A549 (cell line): ENCODE data around the gene IFITM1. TPM values are rescaled to one million over a fixed set of nuclear protein-coding genes. Genes with fewer than 3 reads are reported as not detected.

Experiments
- ATAC-seq, 2 experiments: fragments of 200-7000 bp in 1 of 2; fragments of >200 bp in 1 of 2; cut with Nextera tagmentation in 1 of 2; cut with Tn5 transposase in 1 of 2; 3 replicates each; pipeline versions ENCODE4 v1.8.0 to v1.9.1; 2018 to 2020; ENCODE audit warnings: mild to moderate bottlenecking in 1 of 2, moderate library complexity in 1 of 2
- CTCF ChIA-PET: fragments of 300-600 bp; sonication (Branson Sonifier 250); formaldehyde crosslinking; extraction: SDS; loops from one replicate; lab custom pipeline; 2021; ENCODE audit warnings: antibody characterized with exemption, inconsistent platforms; lab: Yijun Ruan, JAX
- POLR2A ChIA-PET: fragments of 350-600 bp; formaldehyde crosslinking; extraction: SDS; loops from one replicate; lab custom pipeline; 2021; ENCODE audit warnings: antibody characterized with exemption, inconsistent platforms; lab: Yijun Ruan, JAX
- DNase-seq, 2 experiments: peaks; one replicate each; pipeline versions ENCODE4 v3.0.0 to v3.0.0-alpha.2; 2011 to 2016; ENCODE audit warnings: low read depth in 1 of 2, low spot score in 1 of 2
- FAIRE-seq: peaks from 2 replicates; lab custom pipeline; 2011; peaks lifted over from hg19 to GRCh38; lab: Jason Lieb, UNC
- H3K27ac ChIP-seq, 2 experiments: fragments of >200 bp; sonication (Bioruptor Twin); formaldehyde crosslinking; 3 replicates each; pipeline ENCODE4 v1.5.1; 2016 to 2017
- H3K4me1 ChIP-seq: fragments of >200 bp; sonication (Bioruptor Twin); formaldehyde crosslinking; 3 replicates; pipeline ENCODE4 v1.6.1; 2016
- H3K4me2 ChIP-seq: fragments of >200 bp; sonication (Bioruptor Twin); formaldehyde crosslinking; 3 replicates; pipeline ENCODE4 v1.6.1; 2016
- H3K4me3 ChIP-seq: fragments of >200 bp; sonication (Bioruptor Twin); formaldehyde crosslinking; 3 replicates; pipeline ENCODE4 v1.5.1; 2016
- H3K9me3 ChIP-seq: fragments of >200 bp; sonication (Bioruptor Twin); formaldehyde crosslinking; 3 replicates; pipeline ENCODE4 v1.6.1; 2016
- CBX8 ChIP-seq: fragments of 200-600 bp; sonication (generic); IDR thresholded peaks from 2 replicates; pipeline ENCODE4 v1.6.1; 2016
- CHD2 ChIP-seq: fragments of 150-350 bp; IDR thresholded peaks from 2 replicates; pipeline ENCODE4 v1.6.1; 2014; ENCODE audit warnings: low read length; ENCODE audit not compliant: partially characterized antibody
- CHD4 ChIP-seq: fragments of 200-600 bp; sonication (generic); IDR thresholded peaks from 2 replicates; pipeline ENCODE4 v1.6.1; 2016; ENCODE audit warnings: antibody characterized with exemption, mild to moderate bottlenecking, borderline replicate concordance
- EP300 ChIP-seq, 2 experiments: fragments of >200 bp; sonication (Bioruptor Twin); formaldehyde crosslinking; IDR thresholded peaks; 2 replicates in 1 of 2; 3 replicates in 1 of 2; pipeline ENCODE4 v1.6.1; 2016 to 2017
- FOSB ChIP-seq: fragments of 250-450 bp; sonication (Bioruptor Pico); IDR thresholded peaks from 2 replicates; pipeline ENCODE4 v1.5.0; 2020; ENCODE audit warnings: mild to moderate bottlenecking, moderate library complexity
- FOSL2 ChIP-seq, 2 experiments: fragments of 450-650 bp in 1 of 2; fragments of >200 bp in 1 of 2; sonication (Bioruptor Twin) in 1 of 2; formaldehyde crosslinking; IDR thresholded peaks; 2 replicates each; pipeline versions ENCODE4 v1.5.0 to v1.6.1; 2016 to 2020; ENCODE audit warnings: mild to moderate bottlenecking in 1 of 2, moderate library complexity in 1 of 2
- FOXS1 ChIP-seq: fragments of 250-450 bp; sonication (Bioruptor Pico); IDR thresholded peaks from 2 replicates; pipeline ENCODE4 v1.5.0; 2020; ENCODE audit warnings: mild to moderate bottlenecking, moderate library complexity
- HDAC2 ChIP-seq: fragments of 200-600 bp; sonication (generic); IDR thresholded peaks from 2 replicates; pipeline ENCODE4 v1.6.1; 2016
- HEYL ChIP-seq: fragments of 250-450 bp; sonication (Bioruptor Pico); IDR thresholded peaks from 2 replicates; pipeline ENCODE4 v1.8.0; 2021; ENCODE audit warnings: mild to moderate bottlenecking, moderate library complexity
- HOXA7 ChIP-seq: fragments of 250-450 bp; sonication (Bioruptor Pico); IDR thresholded peaks from 2 replicates; pipeline ENCODE4 v1.5.0; 2020; ENCODE audit warnings: mild to moderate bottlenecking, moderate library complexity
- JUN ChIP-seq, 2 experiments: fragments of >200 bp; sonication (Bioruptor Twin); formaldehyde crosslinking; IDR thresholded peaks; 2 replicates in 1 of 2; 3 replicates in 1 of 2; pipeline ENCODE4 v1.6.1; 2016 to 2017
- JUNB ChIP-seq: fragments of >200 bp; sonication (Bioruptor Twin); formaldehyde crosslinking; IDR thresholded peaks from 2 replicates; pipeline ENCODE4 v1.6.1; 2016
- NFE2L2 ChIP-seq: fragments of 150-350 bp; conservative IDR thresholded peaks from 2 replicates; pipeline ENCODE4 v1.6.1; 2014; ENCODE audit warnings: low read length
- NPAS2 ChIP-seq: fragments of 250-450 bp; sonication (Bioruptor Pico); IDR thresholded peaks from 2 replicates; pipeline ENCODE4 v1.8.0; 2022; ENCODE audit warnings: mild to moderate bottlenecking, moderate library complexity, borderline replicate concordance
- NR3C1 ChIP-seq: fragments of >200 bp; sonication (Bioruptor Twin); formaldehyde crosslinking; IDR thresholded peaks from 3 replicates; pipeline ENCODE4 v1.6.1; 2017
- PHF8 ChIP-seq: fragments of 200-600 bp; sonication (generic); IDR thresholded peaks from 2 replicates; pipeline ENCODE4 v1.6.1; 2016; ENCODE audit warnings: low read depth, mild to moderate bottlenecking, antibody characterized with exemption, moderate library complexity, borderline replicate concordance
- RARB ChIP-seq: fragments of 250-450 bp; sonication (Bioruptor Pico); IDR thresholded peaks from 2 replicates; pipeline ENCODE4 v1.8.0; 2021; ENCODE audit warnings: mild to moderate bottlenecking, moderate library complexity
- RCOR1 ChIP-seq: fragments of 150-350 bp; IDR thresholded peaks from 2 replicates; pipeline ENCODE4 v1.6.1; 2014; ENCODE audit warnings: antibody characterized with exemption, low read length, low read depth
- RNF2 ChIP-seq: fragments of 200-600 bp; sonication (generic); IDR thresholded peaks from 2 replicates; pipeline ENCODE4 v1.6.1; 2016; ENCODE audit warnings: low read depth, mild to moderate bottlenecking, antibody characterized with exemption, moderate library complexity, borderline replicate concordance
- SMC3 ChIP-seq: fragments of >200 bp; sonication (Bioruptor Twin); formaldehyde crosslinking; IDR thresholded peaks from 3 replicates; pipeline ENCODE4 v1.6.1; 2018; ENCODE audit warnings: inconsistent platforms
- TP53 ChIP-seq: fragments of 250-450 bp; sonication (Bioruptor Pico); IDR thresholded peaks from 2 replicates; pipeline ENCODE4 v1.5.0; 2021; ENCODE audit warnings: mild to moderate bottlenecking, moderate library complexity
- ZC3H11A ChIP-seq: fragments of 450-650 bp; IDR thresholded peaks from 2 replicates; pipeline ENCODE4 v1.6.1; 2014; ENCODE audit warnings: antibody characterized with exemption, mild to moderate bottlenecking
- WGBS: methylation state at CpG from one replicate; pipeline ENCODE4 v1.1.6; 2017; ENCODE audit errors: missing lambda C conversion rate; 5-methylcytosine and 5-hydroxymethylcytosine counted together
- polyA plus RNA-seq, 4 experiments: library from polyadenylated mRNA; depleted of rRNA in 3 of 4; stranded (reverse); fragments of >200 nt; fragmentation: RNase III in 1 of 4; extraction: RNeasy Plus Mini Kit Qiagen cat#74134 plus additional on column Dnase treatment in 1 of 4; gene quantifications; 2 replicates in 3 of 4; 3 replicates in 1 of 4; pipeline ENCODE4 v1.2.3, GENCODE V29; 2011 to 2017
- TF ChIP-seq, protein P1 (sequence below): IDR thresholded peaks from 2 replicates; pipeline ENCODE4 v1.6.1; 2012
- TF ChIP-seq, protein P2 (sequence below): IDR thresholded peaks from 2 replicates; pipeline ENCODE4 v1.6.1; 2012; ENCODE audit warnings: low read depth, borderline replicate concordance
- TF ChIP-seq, protein P3 (sequence below): fragments of 200-600 bp; sonication (generic); IDR thresholded peaks from 2 replicates; pipeline ENCODE4 v1.6.1; 2016; ENCODE audit warnings: antibody characterized with exemption, mild to moderate bottlenecking, moderate library complexity

IFITM1 gene
- polyA plus RNA-seq, 2 of the 4 experiments (the other 2 are of a cell fraction): 0.14 to 1.7 TPM

DNA sequence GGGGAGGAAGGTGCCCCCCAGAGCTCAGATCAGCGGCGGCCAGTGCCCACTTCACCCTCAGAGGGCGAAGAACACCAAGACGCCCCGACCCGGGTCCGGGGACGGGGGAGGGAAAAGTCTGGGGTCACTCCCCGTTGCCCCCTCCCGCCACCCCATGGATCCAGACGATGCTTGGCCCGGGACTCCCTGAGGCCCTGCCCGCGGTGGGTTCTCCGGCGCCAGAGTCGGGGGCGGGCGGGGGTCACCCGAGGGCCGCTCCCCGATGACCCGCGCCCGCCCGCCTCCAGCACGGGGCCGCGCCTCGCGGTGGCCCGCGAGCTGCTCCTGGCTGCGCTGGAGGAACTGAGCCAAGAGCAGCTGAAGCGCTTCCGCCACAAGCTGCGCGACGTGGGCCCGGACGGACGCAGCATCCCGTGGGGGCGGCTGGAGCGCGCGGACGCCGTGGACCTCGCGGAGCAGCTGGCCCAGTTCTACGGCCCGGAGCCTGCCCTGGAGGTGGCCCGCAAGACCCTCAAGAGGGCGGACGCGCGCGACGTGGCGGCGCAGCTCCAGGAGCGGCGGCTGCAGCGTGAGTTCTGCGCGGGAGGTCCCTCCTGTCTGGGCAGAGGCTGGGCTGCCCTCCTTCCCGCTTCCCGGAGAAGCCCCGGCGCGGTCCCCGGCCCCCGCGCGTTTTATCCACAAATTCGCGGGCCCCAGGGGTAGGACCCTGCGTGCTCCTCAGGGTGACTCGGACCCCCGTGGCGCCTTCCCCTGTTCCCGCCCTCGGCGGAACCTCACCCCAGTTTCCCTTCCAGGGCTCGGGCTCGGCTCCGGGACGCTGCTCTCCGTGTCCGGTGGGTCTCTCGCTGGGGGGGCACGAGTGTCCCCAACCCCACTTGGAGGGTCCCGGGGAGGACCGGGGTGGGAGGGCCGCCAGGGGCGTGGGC lies 34.5 kb upstream of the IFITM1 start:
- Histone ChIP-seq H3K4me3 (peak overlapping the region; percentile 33; the same call in 2 of the 3 replicates), H3K4me1 (peaks cover 14% of the 10 kb centered on the region; the same call in 1 of the 3 replicates), H3K9me3 (no peaks in the 10 kb centered on the region; the same call in 2 of the 3 replicates), H3K27ac (0 out of 6 replicates have a peak overlapping the region, but pooled peaks of 1 of the 2 experiments have one; percentile 6), H3K4me2 (peak overlapping the region; percentile 85)
- DNase-seq (no peak), ATAC-seq (no peak), FAIRE-seq (no peak)
- TF ChIP-seq JUN (IDR thresholded peaks at IDR 0.05) (no peak), HDAC2 (no peak), FOSL2 (IDR thresholded peaks at IDR 0.05) (no peak), FOSL2 (CRISPR knock-in tag; IDR thresholded peaks at IDR 0.05) (no peak), FOXS1 (CRISPR knock-in tag) (no peak), NPAS2 (CRISPR knock-in tag) (no peak), CBX8 (no peak), CHD4 (no peak), HOXA7 (CRISPR knock-in tag) (no peak), HEYL (no peak), NFE2L2 (no peak), TP53 (CRISPR knock-in tag) (no peak), EP300 (IDR thresholded peaks at IDR 0.05) (no peak), RNF2 (no peak), RARB (CRISPR knock-in tag) (no peak)
- TF ChIP-seq, protein P1, sequence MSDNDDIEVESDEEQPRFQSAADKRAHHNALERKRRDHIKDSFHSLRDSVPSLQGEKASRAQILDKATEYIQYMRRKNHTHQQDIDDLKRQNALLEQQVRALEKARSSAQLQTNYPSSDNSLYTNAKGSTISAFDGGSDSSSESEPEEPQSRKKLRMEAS: no peak
- TF ChIP-seq, protein P2, sequence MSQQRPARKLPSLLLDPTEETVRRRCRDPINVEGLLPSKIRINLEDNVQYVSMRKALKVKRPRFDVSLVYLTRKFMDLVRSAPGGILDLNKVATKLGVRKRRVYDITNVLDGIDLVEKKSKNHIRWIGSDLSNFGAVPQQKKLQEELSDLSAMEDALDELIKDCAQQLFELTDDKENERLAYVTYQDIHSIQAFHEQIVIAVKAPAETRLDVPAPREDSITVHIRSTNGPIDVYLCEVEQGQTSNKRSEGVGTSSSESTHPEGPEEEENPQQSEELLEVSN: no peak
- CTCF ChIA-PET: interaction anchor here (0.9 to 3.1 kb wide), 3 partner anchors 20 to 60 kb away, joined by 3 to 12 read pairs (median 3); no protein-coding TSS in a partner anchor
- WGBS: 69% methylated on average over 55 of the region's 97 CpGs
- POLR2A ChIA-PET: interaction anchor here (0.5 kb wide), 1 partner anchor 75 kb away, joined by 4 read pairs; no protein-coding TSS in a partner anchor

DNA sequence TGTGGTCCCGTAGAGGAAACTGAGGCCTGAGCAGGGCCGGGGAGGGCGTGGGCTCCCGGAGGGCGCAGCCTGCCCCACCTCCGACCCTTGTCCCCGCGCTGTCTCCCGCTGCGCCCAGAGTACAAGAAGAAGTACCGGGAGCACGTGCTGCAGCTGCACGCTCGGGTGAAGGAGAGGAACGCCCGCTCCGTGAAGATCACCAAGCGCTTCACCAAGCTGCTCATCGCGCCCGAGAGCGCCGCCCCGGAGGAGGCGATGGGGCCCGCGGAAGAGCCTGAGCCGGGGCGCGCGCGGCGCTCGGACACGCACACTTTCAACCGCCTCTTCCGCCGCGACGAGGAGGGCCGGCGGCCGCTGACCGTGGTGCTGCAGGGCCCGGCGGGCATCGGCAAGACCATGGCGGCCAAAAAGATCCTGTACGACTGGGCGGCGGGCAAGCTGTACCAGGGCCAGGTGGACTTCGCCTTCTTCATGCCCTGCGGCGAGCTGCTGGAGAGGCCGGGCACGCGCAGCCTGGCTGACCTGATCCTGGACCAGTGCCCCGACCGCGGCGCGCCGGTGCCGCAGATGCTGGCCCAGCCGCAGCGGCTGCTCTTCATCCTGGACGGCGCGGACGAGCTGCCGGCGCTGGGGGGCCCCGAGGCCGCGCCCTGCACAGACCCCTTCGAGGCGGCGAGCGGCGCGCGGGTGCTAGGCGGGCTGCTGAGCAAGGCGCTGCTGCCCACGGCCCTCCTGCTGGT lies 33.7 kb upstream of the IFITM1 start:
- H3K4me2 ChIP-seq: peak overlapping the region; percentile 85
- WGBS: 20% methylated on average over 28 of the region's 85 CpGs
- POLR2A ChIA-PET: interaction anchor here (0.5 kb wide), 1 partner anchor 75 kb away, joined by 4 read pairs; no protein-coding TSS in a partner anchor
- peak in 1 of 2 experiments; percentile 48 for DNase-seq
- FAIRE-seq: no peak
- CTCF ChIA-PET: interaction anchor here (0.9 to 3.1 kb wide), 6 partner anchors 9 to 238 kb away, joined by 3 to 12 read pairs (median 6); no protein-coding TSS in a partner anchor
- H3K27ac ChIP-seq: 0 out of 6 replicates have a peak overlapping the region, but pooled peaks of 1 of the 2 experiments have one; percentile 6
- peak overlapping the region; percentile 33 for H3K4me3 ChIP-seq
- TF ChIP-seq NR3C1 (no peak), FOSB (no peak), PHF8 (no peak), JUNB (no peak), CBX8 (no peak), NFE2L2 (no peak), SMC3 (no peak), RCOR1 (no peak), CHD2 (no peak), FOXS1 (CRISPR knock-in tag) (no peak), ZC3H11A (no peak)
- TF ChIP-seq, protein P3, sequence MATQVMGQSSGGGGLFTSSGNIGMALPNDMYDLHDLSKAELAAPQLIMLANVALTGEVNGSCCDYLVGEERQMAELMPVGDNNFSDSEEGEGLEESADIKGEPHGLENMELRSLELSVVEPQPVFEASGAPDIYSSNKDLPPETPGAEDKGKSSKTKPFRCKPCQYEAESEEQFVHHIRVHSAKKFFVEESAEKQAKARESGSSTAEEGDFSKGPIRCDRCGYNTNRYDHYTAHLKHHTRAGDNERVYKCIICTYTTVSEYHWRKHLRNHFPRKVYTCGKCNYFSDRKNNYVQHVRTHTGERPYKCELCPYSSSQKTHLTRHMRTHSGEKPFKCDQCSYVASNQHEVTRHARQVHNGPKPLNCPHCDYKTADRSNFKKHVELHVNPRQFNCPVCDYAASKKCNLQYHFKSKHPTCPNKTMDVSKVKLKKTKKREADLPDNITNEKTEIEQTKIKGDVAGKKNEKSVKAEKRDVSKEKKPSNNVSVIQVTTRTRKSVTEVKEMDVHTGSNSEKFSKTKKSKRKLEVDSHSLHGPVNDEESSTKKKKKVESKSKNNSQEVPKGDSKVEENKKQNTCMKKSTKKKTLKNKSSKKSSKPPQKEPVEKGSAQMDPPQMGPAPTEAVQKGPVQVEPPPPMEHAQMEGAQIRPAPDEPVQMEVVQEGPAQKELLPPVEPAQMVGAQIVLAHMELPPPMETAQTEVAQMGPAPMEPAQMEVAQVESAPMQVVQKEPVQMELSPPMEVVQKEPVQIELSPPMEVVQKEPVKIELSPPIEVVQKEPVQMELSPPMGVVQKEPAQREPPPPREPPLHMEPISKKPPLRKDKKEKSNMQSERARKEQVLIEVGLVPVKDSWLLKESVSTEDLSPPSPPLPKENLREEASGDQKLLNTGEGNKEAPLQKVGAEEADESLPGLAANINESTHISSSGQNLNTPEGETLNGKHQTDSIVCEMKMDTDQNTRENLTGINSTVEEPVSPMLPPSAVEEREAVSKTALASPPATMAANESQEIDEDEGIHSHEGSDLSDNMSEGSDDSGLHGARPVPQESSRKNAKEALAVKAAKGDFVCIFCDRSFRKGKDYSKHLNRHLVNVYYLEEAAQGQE: peak; percentile 85
- TF ChIP-seq, protein P1: peak; percentile 38; the same call in 1 of the 2 replicates
- H3K9me3 ChIP-seq: no peaks in the 10 kb centered on the region; the same call in 2 of the 3 replicates
- peaks cover 14% of the 10 kb centered on the region; the same call in 1 of the 3 replicates for H3K4me1 ChIP-seq
- peak; percentile 52 to 65 for ATAC-seq
